ENCODE measurements around the gene HSPA5. TPM values are rescaled to one million over a fixed set of nuclear protein-coding genes. Genes with fewer than 3 reads are reported as not detected.
A peak's percentile ranks its signal among the peaks of the same experiment; 100 is the strongest.

Gene HSPA5
- total RNA-seq, 4 donors from 2014 or later: 39.9 to 69.3 (median 46.0) TPM

DNA sequence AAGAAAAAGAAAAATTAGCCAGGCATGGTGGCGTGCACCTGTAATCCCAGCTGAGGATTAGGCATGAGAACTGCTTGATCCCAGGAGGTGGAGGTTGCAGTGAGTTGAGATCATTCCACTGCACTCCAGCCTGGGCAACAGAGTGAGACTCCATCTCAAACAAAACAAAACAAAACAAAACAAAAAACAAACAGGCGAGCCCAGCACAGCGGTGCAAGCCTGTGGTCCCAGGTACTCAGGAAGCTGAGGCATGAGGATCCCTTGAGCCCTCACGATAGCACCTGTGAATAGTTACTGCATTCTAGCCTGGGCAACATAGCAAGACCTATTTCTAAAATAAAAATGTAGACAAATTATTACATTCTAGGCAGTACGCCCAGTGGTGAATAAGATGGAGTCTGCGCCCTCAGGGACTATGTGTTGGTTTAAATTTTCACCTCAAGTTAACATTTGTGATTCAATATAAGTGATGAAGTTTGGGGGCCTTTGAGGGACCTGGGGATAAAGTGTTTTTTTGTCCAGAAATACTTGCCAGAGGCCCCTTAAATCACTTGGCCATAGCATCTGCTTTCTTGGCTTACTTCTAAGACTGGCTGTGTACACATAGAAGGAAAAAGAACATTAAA is 17.1 kb upstream of the HSPA5 start:
- no peak for ATAC-seq
- Histone ChIP-seq H3K9me3 (no peaks in the 10 kb centered on the region), H3K27me3 (no peaks in the 10 kb centered on the region), H3K4me3 (no peak overlapping the region), H3K4me1 (peaks cover 15 to 16% of the 10 kb centered on the region in 2 donors), H3K36me3 (no peaks in the 10 kb centered on the region), H3K27ac (no peak overlapping the region)
- TF ChIP-seq, protein P1, sequence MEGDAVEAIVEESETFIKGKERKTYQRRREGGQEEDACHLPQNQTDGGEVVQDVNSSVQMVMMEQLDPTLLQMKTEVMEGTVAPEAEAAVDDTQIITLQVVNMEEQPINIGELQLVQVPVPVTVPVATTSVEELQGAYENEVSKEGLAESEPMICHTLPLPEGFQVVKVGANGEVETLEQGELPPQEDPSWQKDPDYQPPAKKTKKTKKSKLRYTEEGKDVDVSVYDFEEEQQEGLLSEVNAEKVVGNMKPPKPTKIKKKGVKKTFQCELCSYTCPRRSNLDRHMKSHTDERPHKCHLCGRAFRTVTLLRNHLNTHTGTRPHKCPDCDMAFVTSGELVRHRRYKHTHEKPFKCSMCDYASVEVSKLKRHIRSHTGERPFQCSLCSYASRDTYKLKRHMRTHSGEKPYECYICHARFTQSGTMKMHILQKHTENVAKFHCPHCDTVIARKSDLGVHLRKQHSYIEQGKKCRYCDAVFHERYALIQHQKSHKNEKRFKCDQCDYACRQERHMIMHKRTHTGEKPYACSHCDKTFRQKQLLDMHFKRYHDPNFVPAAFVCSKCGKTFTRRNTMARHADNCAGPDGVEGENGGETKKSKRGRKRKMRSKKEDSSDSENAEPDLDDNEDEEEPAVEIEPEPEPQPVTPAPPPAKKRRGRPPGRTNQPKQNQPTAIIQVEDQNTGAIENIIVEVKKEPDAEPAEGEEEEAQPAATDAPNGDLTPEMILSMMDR (IDR thresholded peaks at IDR 0.05 in 4 of 5, conservative IDR thresholded peaks at IDR 0.05 in 1 of 5): no peak
- no peak for TF ChIP-seq POLR2A (IDR thresholded peaks at IDR 0.05)
- in situ Hi-C loops (cut with MboI; ENCODE audit: low sequenced_read_pairs in 4 of 4): loop anchor here in 1 of 4 donors (10.0 kb wide), 1 partner anchor 117 kb away; no protein-coding TSS in a partner anchor
- intact Hi-C loops (cut with DNase I; ENCODE audit: low total_unique reads): no loop called here
- no peak for DNase-seq

DNA sequence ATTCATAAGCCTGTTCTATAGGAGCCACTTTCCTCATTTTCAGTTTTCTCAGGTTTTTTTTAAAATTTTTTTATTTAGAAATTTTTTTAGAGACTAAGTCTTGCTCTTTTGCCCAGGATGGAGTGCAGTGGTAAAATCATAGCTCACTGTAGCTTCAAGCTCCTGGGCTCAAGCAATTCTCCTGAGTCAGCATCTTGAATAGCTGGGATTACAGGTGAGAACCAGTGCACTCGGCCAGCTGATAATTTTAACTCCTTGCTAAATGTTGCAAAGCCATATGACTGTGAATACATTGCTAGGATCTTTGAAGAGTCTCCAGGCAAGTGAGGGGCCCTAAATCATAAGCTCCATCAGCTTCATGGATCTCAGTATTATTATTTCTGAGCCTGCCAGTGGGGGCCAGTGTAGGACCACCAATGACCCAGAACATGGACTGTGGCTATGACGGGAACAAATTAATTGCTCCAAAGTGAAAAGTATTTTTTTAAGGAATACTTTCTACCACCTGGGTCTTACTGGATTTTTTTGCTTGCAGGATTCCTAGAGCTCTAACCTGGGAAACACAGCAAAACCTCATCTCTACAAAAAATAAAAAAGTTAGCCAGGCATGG is 14.7 kb upstream of the HSPA5 start:
- H3K27me3 ChIP-seq: no peaks in the 10 kb centered on the region
- no peak overlapping the region for H3K4me3 ChIP-seq
- no peak overlapping the region for H3K27ac ChIP-seq
- no peak for DNase-seq
- TF ChIP-seq POLR2A (IDR thresholded peaks at IDR 0.05): no peak
- TF ChIP-seq, protein P1 (IDR thresholded peaks at IDR 0.05 in 4 of 5, conservative IDR thresholded peaks at IDR 0.05 in 1 of 5): peak in 2 of 5 experiments; percentile 26 to 43
- peak in 1 of 2 donors; percentile 46 for ATAC-seq
- H3K36me3 ChIP-seq: no peaks in the 10 kb centered on the region
- intact Hi-C loops (cut with DNase I; ENCODE audit: low total_unique reads): loop anchor here (2.0 kb wide), 1 partner anchor 119 kb away; no protein-coding TSS in a partner anchor
- H3K4me1 ChIP-seq: peaks cover under 1 to 5% of the 10 kb centered on the region in 2 donors
- in situ Hi-C loops (cut with MboI; ENCODE audit: low sequenced_read_pairs in 4 of 4): loop anchor here in 1 of 4 donors (10.0 kb wide), 1 partner anchor 119 kb away; no protein-coding TSS in a partner anchor
- no peaks in the 10 kb centered on the region for H3K9me3 ChIP-seq

DNA sequence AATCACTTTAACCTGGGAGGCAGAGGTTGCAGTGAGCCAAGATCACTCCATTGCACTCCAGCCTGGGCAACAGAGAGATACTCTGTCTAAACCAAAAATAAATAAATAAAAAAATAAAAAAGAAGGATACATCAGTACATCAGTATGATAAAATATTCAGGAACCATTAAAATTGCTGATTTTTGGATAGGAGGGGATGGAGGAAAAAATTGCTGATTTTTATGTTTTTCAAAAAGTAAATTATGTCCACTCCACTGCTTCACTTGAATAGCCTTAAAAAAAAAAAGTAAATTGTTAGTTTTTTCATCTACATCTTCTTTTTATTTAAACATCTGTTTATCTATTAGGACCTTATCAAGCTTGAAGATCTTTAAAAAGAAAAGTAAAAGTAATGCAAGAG is 13.1 kb upstream of the HSPA5 start:
- no peaks in the 10 kb centered on the region for H3K4me1 ChIP-seq
- in situ Hi-C loops (cut with MboI; ENCODE audit: low sequenced_read_pairs in 4 of 4): loop anchor here in 1 of 4 donors (10.0 kb wide), 1 partner anchor 121 kb away; no protein-coding TSS in a partner anchor

DNA sequence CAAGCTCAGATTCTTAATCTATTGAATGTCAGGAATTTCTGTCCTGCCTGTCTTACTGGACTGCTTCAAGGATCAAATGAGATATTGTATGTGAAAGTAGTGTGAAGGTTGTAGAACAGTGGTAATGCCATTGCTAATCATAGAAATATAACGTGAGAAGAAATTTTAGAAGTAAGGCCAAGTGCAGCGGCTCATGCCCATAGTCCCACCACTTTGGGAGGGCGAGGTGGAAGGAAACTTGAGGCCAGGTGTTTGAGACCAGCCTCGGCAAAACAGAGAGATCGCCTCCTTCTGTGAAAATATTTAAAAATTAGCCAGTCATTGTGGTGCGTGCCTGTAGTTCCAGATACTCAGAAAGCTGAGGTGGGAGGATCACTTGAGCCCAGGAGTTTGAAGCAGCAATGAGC is 5.1 kb upstream of the HSPA5 start:
- intact Hi-C loops (cut with DNase I; ENCODE audit: low total_unique reads): loop anchor here (10.0 kb wide), 1 partner anchor 471 kb away; the partner anchor contains the start of genes NR6A1 and OLFML2A
- no peaks in the 10 kb centered on the region for H3K9me3 ChIP-seq
- ATAC-seq (no peak), DNase-seq (no peak)
- H3K4me1 ChIP-seq: peaks cover 6% of the 10 kb centered on the region in 2 donors
- H3K27me3 ChIP-seq: no peaks in the 10 kb centered on the region
- TF ChIP-seq, protein P1 (IDR thresholded peaks at IDR 0.05 in 4 of 5, conservative IDR thresholded peaks at IDR 0.05 in 1 of 5): no peak
- no peak for TF ChIP-seq POLR2A (IDR thresholded peaks at IDR 0.05)
- no peak overlapping the region for H3K27ac ChIP-seq
- H3K4me3 ChIP-seq: no peak overlapping the region
- in situ Hi-C loops (cut with MboI; ENCODE audit: low sequenced_read_pairs in 4 of 4): no loop called here
- H3K36me3 ChIP-seq: no peaks in the 10 kb centered on the region

More for the DNA sequence above, 13.1 kb upstream of the HSPA5 start:
- Histone ChIP-seq H3K4me3 (no peak overlapping the region), H3K9me3 (no peaks in the 10 kb centered on the region), H3K36me3 (no peaks in the 10 kb centered on the region), H3K27ac (no peak overlapping the region), H3K27me3 (no peaks in the 10 kb centered on the region)
- DNase-seq (no peak), ATAC-seq (no peak)
- intact Hi-C loops (cut with DNase I; ENCODE audit: low total_unique reads): no loop called here
- TF ChIP-seq POLR2A (IDR thresholded peaks at IDR 0.05): no peak
- TF ChIP-seq, protein P1 (IDR thresholded peaks at IDR 0.05 in 4 of 5, conservative IDR thresholded peaks at IDR 0.05 in 1 of 5): no peak

All from gastrocnemius medialis (tissue), 4 donors.